HG02970 (cell line): Measurements from ENCODE around the gene NHS.

Source experiments
- ATAC-seq: cut with Tn5 transposase; IDR thresholded peaks from one replicate; pipeline ENCODE4 v1.9.1; 2021; ENCODE audit warnings: mild to moderate bottlenecking, moderate library complexity, moderate number of reproducible peaks; ENCODE audit not compliant: unreplicated experiment, low FRiP score

The NHS gene

DNA sequence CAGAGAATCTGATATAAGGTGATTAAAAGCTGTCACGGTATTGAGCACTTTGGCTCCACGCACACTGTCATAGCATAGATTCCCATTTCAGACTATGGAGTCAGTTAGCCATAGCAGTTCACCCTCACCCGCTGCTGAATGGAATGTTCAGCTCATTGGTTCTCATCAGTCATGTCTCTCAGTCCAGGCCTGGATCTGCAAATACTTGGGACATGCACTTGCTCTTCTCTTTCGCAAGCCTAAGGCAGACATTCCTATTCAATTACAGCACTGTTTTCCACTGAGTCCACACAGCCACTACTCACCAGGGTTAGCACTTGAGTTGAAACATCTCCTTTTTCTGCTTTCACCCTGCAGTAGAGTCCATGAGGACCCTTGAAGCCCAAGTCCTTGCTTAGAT lies 331.7 kb downstream of the NHS start:
- no peak for ATAC-seq

DNA sequence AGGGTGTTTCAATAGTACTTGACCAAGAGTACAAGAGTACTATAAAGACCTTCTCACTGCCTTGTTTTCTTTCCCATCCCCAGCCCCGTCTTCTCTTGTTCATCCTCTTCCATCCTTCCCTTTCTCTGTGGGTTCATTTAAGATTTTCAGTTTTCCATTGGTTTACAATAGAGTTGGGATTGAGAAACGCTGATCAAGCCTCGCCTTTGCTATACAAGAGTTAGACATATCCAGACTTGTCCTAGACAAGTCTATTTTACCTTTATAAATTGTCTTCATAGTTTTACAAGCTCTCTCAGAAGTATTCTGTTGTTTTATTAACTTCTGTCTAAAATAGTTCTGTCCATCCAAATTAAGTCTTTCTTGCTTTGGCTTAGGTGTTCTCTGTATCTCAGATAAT lies 332.7 kb downstream of the NHS start:
- no peak for ATAC-seq

DNA sequence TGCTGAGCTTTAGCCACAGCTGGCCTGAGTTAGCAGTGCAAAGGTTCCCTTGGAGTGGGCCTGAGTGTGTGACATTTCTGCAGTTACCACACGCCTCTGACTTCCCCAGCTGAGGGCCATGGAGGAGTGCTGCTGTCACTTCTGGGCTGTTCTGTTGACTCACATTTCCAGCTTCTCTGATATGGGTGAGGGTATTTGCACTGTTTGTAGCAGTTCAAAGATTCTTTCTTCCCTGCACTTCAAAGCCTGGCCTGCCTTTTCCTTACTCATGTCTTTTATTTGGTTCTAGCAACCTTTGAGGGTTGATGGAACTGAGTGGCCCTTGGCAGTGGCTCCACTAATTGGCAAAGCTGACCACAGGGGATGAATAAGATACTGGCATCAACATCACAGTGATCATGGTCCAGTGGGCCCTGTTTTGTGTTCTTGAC lies 335.9 kb downstream of the NHS start:
- no peak for ATAC-seq

GRCh38 chrX:17713288-17713687 lies 338.3 kb downstream of the NHS start:
- no peak for ATAC-seq

GRCh38 chrX:17718649-17719165 lies 343.7 kb downstream of the NHS start:
- no peak for ATAC-seq

DNA sequence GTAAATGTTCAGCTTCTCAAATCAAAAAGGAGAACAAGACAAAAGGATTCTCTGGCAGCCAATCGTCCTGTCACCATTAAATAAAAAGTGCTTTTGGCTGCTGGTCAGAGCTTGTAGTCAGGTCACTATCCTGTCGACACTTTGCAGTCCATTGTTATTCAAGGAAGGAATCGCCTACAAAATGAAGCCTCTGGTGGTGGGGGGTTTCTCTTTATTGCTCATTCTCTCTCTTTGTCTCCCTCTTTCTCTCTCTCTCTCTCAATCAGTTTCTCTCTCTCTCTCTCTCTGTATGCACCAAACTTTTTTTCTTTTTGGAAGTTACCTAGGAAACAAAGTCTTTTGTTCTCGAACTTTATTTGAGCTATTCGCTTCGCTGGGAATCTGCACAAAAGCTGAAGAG lies 344.7 kb downstream of the NHS start:
- ATAC-seq = no peak

- ATAC-seq = no peak
These were observed 346.7 kb downstream of the NHS start for GRCh38 chrX:17721715-17722114.

- ATAC-seq = no peak
These were observed 350.2 kb downstream of the NHS start for GRCh38 chrX:17725181-17725580.

DNA sequence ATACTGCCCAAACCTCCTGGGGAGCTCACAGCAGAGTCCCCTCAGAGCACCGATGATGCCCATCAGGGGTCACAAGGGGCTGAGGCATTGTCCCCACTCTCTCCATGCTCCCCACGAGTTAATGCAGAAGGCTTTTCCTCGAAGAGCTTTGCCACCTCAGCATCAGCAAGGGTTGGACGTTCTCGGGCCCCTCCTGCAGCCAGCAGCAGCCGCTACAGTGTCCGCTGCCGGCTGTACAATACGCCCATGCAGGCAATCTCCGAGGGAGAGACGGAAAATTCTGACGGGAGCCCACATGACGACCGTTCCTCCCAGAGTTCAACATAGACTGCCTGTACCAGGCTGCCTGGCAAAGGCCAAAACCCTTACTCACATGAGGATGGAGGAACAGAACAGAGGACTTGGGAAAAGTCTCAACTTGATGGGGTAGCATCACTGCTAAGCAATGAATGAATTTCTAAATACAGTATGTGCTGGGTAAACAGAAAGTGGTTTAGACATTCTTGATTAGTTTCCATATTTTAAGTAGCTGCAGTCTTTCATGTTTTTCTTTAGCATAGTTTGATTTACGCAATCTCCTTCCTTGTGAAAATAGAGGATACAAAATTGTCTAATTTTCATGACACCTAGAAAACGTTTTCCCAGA lies 357.3 kb downstream of the NHS start:
- no peak for ATAC-seq

DNA sequence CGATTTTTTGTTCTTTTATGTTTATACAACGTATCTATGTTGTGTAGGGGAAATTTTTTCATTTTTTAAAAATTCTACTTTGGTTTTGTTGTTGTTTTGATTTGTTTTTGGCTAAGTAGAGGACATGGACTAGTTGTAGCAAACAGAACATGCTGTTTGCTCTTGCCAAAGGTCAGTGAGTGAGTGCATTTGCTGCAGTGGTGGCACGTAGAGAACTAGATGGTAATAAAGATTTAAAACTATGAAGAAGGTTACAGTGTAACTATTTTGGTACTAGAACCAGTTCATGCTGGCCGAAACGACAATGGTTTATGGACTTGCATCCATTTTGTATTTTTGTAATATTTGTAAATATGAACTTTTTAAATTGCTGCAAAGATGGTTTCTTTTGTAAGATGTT lies 360.4 kb downstream of the NHS start:
- ATAC-seq = no peak

GRCh38 chrX:17736478-17736855 lies 361.5 kb downstream of the NHS start:
- no peak for ATAC-seq

DNA sequence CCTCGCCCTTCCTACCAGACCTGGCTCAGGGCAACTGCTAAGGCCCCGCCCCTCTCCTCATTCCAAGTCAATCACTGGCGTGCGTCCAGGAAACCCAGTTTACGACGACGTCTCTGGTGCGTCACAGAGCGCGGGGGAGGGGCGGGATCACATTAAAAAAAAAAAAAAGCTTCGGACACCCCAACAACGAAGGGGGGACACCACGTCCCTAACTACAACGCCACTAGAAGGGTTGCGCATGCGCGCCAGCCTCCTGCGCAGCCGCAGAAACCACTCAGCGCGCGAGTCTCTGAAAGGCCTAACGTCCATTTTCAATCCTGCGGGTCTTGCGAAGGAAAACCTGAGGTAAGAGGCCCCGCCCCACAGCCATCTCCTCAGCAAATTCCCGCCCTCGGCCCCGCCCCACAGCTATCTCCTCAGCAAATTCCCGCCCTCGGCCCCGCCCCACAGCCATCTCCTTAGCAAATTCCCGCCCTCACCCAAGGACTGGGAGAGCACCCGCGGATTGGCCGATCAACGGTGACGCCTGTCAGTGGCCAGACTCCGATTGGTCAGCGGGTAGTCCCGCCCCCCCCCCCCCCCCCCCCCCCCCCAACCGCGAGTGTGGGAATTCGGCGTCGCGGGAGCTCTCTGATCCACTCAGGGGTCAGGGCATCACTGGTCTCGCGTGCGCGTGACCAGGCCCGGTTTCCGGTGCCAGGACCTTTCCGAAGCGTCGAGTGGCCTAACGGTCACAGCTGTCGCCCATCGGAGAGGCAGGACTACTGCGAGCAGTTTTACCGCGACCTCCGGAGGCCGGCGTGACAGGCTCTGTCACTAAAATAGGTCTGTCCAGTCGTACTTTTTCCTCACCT lies 362.1 kb downstream of the NHS start, which contains the start of gene SCML1:
Gene SCML1, plus strand, starts transcription at position 638 of the 854 bp plus-strand sequence. CDS start 6,694 bp downstream, outside the sequence.
- peak; percentile 80 for ATAC-seq

DNA sequence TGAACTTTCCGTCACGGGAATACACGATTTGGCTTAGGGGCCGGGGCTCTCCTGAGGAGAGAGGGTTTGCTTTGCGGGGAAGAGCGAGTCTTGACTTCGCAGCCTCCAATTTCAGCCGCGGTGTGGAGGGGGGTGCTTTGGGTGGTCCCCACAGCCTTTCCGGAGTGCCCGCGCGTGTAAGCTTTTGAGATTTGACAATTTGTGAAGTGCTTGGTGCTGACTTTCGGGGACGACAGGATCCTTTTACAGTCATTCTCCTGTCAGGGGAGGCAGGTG lies 362.6 kb downstream of the NHS start:
- ATAC-seq = peak; percentile 6

GRCh38 chrX:17737986-17738713 lies 363.1 kb downstream of the NHS start:
- no peak for ATAC-seq

- no peak for ATAC-seq
These were observed 363.9 kb downstream of the NHS start for GRCh38 chrX:17738737-17739535.

DNA sequence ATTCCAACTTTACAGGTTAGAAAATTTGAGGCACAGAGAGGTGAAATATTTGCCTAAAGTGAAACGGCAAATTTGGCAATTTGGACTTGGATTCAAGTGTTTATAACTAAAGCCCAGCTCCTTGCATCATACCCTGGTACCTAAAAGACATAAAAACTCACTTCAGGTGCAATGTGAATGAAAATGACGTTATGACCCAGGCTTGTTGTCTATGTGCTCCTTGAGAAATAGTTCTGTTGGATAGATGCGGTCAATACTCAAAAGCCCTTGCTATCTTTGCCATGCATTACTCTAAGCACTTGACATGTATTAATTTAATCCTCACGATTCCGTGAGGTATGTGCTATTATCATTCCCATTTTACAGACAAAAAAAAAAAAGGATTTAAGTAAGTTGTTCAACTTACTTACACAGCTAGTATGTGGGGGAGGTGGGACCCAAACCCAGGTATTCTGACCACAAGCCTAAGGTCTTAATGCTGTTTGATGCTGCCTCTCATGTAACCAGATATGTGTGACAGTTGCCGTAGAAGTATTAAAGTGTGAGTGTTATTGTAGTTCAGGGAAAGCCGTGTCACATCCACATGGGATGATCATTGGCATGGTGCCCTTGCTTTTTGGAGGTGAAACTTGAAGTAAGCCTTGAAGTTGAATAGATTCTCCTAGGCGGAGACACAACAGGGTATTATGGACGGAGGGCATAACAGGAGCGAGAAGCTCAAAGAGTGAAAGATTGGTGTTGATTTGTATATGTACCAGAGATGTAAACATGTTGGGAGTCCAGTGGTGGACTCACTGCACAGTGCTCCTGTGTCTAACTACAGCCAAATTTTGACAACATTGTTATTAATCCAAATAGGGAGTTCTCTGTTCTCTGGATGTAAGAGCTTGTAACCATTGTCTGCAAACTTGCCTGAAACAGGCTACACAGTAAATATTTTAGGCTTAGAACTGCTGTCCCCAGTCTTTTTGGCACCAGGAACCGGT lies 365.4 kb downstream of the NHS start:
- ATAC-seq = no peak

- no peak for ATAC-seq
These were observed 366.1 kb downstream of the NHS start for GRCh38 chrX:17741123-17741511.

GRCh38 chrX:17743913-17744312 lies 368.9 kb downstream of the NHS start:
- no peak for ATAC-seq

- no peak for ATAC-seq
These were observed 370.0 kb downstream of the NHS start for GRCh38 chrX:17744896-17745523.
